ENCODE measurements around the gene ZBTB32. TPM values are rescaled to one million over a fixed set of nuclear protein-coding genes. Genes with fewer than 3 reads are reported as not detected.

The ZBTB32 gene
- total and polyA plus RNA-seq, 7 donors, result 3.1 TPM; not detected in 6

DNA sequence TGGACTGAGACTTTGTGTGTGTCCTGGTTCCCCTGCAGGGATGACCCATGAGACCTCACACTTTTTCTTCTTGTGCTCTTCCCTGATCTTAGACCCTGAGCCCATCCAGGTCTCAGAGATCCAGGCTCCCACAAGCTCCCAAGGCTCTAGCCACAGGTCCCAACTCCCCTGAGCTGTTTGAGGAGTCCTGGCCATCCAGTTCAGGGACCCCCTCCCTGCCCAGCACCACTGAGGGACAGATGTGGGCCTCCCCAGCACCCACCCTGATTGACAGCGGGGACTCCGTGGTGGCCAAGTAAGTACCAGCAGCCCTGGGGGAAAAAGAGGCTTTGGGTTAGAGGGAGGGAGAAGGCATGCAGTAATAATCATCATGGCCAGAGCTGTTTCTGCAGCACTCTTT, 55.3 kb downstream of the ZBTB32 start:
- H3K4me3 ChIP-seq, result no peak overlapping the region
- DNase-seq, result no peak
- H3K27ac ChIP-seq, result no peak overlapping the region
- H3K27me3 ChIP-seq, result no peaks in the 10 kb centered on the region
- H3K9me3 ChIP-seq, result no peaks in the 10 kb centered on the region
- WGBS, 2 donors, result 96 to 100% methylated on average over 2 of the region's 2 CpGs
- H3K4me1 ChIP-seq, result peaks cover 0 to 49% (median 37%) of the 10 kb centered on the region in 4 donors
- H3K36me3 ChIP-seq, result peaks cover 0 to 43% (median 8%) of the 10 kb centered on the region in 4 donors
- no peak for TF ChIP-seq EP300 (IDR thresholded peaks at IDR 0.05)
- TF ChIP-seq POLR2AphosphoS5 (IDR thresholded peaks at IDR 0.05), result no peak
- TF ChIP-seq, protein P1, sequence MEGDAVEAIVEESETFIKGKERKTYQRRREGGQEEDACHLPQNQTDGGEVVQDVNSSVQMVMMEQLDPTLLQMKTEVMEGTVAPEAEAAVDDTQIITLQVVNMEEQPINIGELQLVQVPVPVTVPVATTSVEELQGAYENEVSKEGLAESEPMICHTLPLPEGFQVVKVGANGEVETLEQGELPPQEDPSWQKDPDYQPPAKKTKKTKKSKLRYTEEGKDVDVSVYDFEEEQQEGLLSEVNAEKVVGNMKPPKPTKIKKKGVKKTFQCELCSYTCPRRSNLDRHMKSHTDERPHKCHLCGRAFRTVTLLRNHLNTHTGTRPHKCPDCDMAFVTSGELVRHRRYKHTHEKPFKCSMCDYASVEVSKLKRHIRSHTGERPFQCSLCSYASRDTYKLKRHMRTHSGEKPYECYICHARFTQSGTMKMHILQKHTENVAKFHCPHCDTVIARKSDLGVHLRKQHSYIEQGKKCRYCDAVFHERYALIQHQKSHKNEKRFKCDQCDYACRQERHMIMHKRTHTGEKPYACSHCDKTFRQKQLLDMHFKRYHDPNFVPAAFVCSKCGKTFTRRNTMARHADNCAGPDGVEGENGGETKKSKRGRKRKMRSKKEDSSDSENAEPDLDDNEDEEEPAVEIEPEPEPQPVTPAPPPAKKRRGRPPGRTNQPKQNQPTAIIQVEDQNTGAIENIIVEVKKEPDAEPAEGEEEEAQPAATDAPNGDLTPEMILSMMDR (IDR thresholded peaks at IDR 0.05), result no peak
- TF ChIP-seq POLR2A (IDR thresholded peaks at IDR 0.05), result no peak
- intact Hi-C loops (cut with DNase I), result loop anchor here (5.0 to 10.0 kb wide), 4 partner anchors 112 to 383 kb away; partner anchors contain the start of genes CAPNS1, COX6B1, THAP8 and WDR62

DNA sequence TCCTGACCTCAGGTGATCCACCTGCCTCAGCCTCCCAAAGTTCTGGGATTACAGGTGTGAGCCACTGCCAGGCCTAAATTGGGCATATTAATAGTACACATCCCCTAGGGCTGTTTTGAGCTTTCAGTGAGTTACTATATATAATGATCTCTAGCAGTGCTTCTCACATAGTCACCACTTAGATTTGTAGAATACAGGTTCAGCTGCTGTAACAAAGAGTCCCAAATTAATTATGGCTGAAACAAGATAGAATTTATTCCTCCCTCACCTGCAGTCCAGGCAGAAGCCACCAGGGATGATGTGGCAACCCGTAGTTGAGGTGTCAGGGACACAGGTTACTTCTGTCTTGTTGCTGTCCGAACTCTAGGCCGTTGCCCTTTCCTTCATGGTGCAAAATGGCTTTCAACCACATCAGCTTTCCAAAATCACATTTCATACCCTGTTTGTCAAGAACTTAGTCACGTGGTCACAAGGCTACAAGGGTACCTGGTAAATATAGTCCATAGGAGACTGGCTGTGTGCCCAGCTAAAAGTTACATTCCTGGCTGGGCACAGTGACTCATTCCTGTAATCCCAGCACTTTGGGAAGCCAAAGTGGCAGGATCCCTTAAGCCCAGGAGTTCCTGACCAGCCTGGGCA, 56.5 kb downstream of the ZBTB32 start:
- intact Hi-C loops (cut with DNase I), result no loop called here
- H3K9me3 ChIP-seq, result no peaks in the 10 kb centered on the region
- TF ChIP-seq EP300 (IDR thresholded peaks at IDR 0.05) (no peak), POLR2AphosphoS5 (IDR thresholded peaks at IDR 0.05) (no peak), POLR2A (IDR thresholded peaks at IDR 0.05) (no peak)
- TF ChIP-seq, protein P1 (IDR thresholded peaks at IDR 0.05), result no peak
- WGBS, 2 donors, result 96 to 98% methylated on average over 4 of the region's 4 CpGs
- no peak for DNase-seq
- H3K4me3 ChIP-seq, result no peak overlapping the region
- peaks cover 0 to 55% (median 12%) of the 10 kb centered on the region in 4 donors for H3K36me3 ChIP-seq
- peaks cover 0 to 39% (median 27%) of the 10 kb centered on the region in 4 donors for H3K4me1 ChIP-seq
- H3K27me3 ChIP-seq, result no peaks in the 10 kb centered on the region
- H3K27ac ChIP-seq, result no peak overlapping the region

DNA sequence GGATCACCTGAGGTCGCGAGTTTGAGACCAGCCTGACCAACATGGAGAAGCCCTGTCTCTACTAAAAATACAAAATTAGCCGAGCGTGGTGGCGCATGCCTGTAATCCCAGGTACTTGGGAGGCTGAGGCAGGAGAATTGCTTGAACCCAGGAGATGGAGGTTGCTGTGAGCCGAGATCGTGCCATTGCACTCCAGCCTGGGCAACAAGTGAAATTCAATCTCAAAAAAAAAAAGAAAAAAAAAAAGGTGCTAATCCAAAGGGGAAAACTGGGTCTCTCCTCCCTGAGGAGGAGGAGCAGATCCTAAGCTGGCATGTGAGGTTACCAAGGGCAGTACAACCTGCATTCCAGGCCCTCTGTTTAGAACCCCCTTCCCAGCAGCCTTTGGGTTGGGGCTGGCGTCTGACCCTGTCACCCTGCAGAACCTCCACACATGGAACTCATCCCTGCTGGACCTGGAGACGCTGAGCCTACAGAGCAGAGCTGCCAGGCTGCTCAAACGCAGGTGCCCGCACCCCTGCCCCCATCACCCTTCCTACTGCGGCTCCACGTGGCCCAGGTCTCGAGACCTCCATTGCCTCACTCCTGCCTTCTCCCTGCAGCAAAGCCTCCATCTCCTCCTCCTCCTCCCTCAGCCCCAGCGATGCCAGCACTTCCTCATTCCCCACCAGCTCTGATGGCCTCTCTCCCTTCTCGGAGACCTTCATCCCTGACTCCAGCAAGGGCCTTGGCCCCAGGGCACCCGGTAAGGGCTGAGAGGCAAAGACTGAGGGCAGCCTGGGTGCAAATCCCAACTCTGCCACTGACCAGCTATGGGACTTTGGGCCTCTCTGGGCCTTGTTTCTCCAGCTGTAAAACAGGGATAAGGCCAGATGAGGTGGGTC, 60.3 kb downstream of the ZBTB32 start:
- 94 to 97% methylated on average over 17 of the region's 17 CpGs for WGBS, 2 donors
- intact Hi-C loops (cut with DNase I), result no loop called here
- Histone ChIP-seq H3K4me1 (peaks cover 0 to 19% (median under 1%) of the 10 kb centered on the region in 4 donors), H3K36me3 (peaks cover 0 to 59% (median 12%) of the 10 kb centered on the region in 4 donors), H3K4me3 (no peak overlapping the region), H3K27me3 (no peaks in the 10 kb centered on the region), H3K27ac (no peak overlapping the region), H3K9me3 (no peaks in the 10 kb centered on the region)
- TF ChIP-seq POLR2AphosphoS5 (IDR thresholded peaks at IDR 0.05) (no peak), POLR2A (IDR thresholded peaks at IDR 0.05) (no peak), EP300 (IDR thresholded peaks at IDR 0.05) (no peak)
- TF ChIP-seq, protein P1 (IDR thresholded peaks at IDR 0.05), result no peak
- no peak for DNase-seq

Other genes starting within 250 kb of the ZBTB32 start
- not detected for gene KRTDAP, start 214.1 kb upstream of the ZBTB32 start, total RNA-seq
- gene KRTDAP, start 214.1 kb upstream of the ZBTB32 start, polyA plus RNA-seq, result not detected
- 10 to 100 TPM in 3 of 4 donors, 1 to 10 TPM in 1; 6.1 to 39.0 (median 24.4) TPM for gene DMKN, start 190.9 kb upstream of the ZBTB32 start, total RNA-seq
- 10 to 100 TPM in 1 of 3 donors, 1 to 10 TPM in 2; 5.5 to 20.6 (median 9.0) TPM for gene DMKN, start 190.9 kb upstream of the ZBTB32 start, polyA plus RNA-seq
- gene SBSN, start 176.2 kb upstream of the ZBTB32 start, total RNA-seq, result not detected
- gene SBSN, start 176.2 kb upstream of the ZBTB32 start, polyA plus RNA-seq, result 1 to 10 TPM in 1 of 3 donors, under 1 TPM in 1, not detected in 1; 0.17 to 1.2 TPM
- not detected for gene GAPDHS, start 171.1 kb upstream of the ZBTB32 start, total RNA-seq
- not detected for gene GAPDHS, start 171.1 kb upstream of the ZBTB32 start, polyA plus RNA-seq
- gene TMEM147, start 158.9 kb upstream of the ZBTB32 start, total RNA-seq, result 10 to 100 TPM; 60.1 to 72.5 (median 69.3) TPM
- gene TMEM147, start 158.9 kb upstream of the ZBTB32 start, polyA plus RNA-seq, result 100 to 1,000 TPM in 1 of 3 donors, 10 to 100 TPM in 2; 24.5 to 123 (median 46.2) TPM
- gene ATP4A, start 140.9 kb upstream of the ZBTB32 start, total RNA-seq, result not detected
- gene ATP4A, start 140.9 kb upstream of the ZBTB32 start, polyA plus RNA-seq, result under 1 TPM in 1 of 3 donors, not detected in 2; 0.10 TPM
- gene PMIS2, start 118.4 kb upstream of the ZBTB32 start, total RNA-seq, result not detected
- gene PMIS2, start 118.4 kb upstream of the ZBTB32 start, polyA plus RNA-seq, result not detected
- 1 to 10 TPM; 4.6 to 9.6 (median 6.1) TPM for gene HAUS5, start 91.8 kb upstream of the ZBTB32 start, total RNA-seq
- gene HAUS5, start 91.8 kb upstream of the ZBTB32 start, polyA plus RNA-seq, result 10 to 100 TPM in 1 of 3 donors, 1 to 10 TPM in 2; 1.2 to 14.8 (median 1.6) TPM
- 10 to 100 TPM; 43.5 to 61.2 (median 53.2) TPM for gene RBM42, start 75.5 kb upstream of the ZBTB32 start, total RNA-seq
- 10 to 100 TPM; 51.3 to 78.3 (median 55.9) TPM for gene RBM42, start 75.5 kb upstream of the ZBTB32 start, polyA plus RNA-seq
- gene ETV2, start 62.8 kb upstream of the ZBTB32 start, total RNA-seq, result 1 to 10 TPM in 2 of 4 donors, under 1 TPM in 1, not detected in 1; 0.55 to 2.3 (median 1.1) TPM
- 1 to 10 TPM; 2.0 to 5.4 (median 4.9) TPM for gene ETV2, start 62.8 kb upstream of the ZBTB32 start, polyA plus RNA-seq
- 100 to 1,000 TPM; 593 to 780 (median 696) TPM for gene COX6B1, start 56.2 kb upstream of the ZBTB32 start, total RNA-seq
- gene COX6B1, start 56.2 kb upstream of the ZBTB32 start, polyA plus RNA-seq, result 1,000 to 10,000 TPM; 1,177 to 1,718 (median 1,686) TPM
- gene UPK1A, start 38.0 kb upstream of the ZBTB32 start, total RNA-seq, result under 1 TPM in 1 of 4 donors, not detected in 3; 0.55 TPM
- not detected for gene UPK1A, start 38.0 kb upstream of the ZBTB32 start, polyA plus RNA-seq
- gene KMT2B, start 13.4 kb downstream of the ZBTB32 start, total RNA-seq, result 10 to 100 TPM in 3 of 4 donors, 1 to 10 TPM in 1; 6.4 to 27.3 (median 15.3) TPM
- gene KMT2B, start 13.4 kb downstream of the ZBTB32 start, polyA plus RNA-seq, result 10 to 100 TPM in 2 of 3 donors, 1 to 10 TPM in 1; 7.4 to 32.2 (median 12.0) TPM
- 10 to 100 TPM in 2 of 4 donors, 1 to 10 TPM in 2; 2.5 to 12.2 (median 8.6) TPM for gene IGFLR1, start 37.9 kb downstream of the ZBTB32 start, total RNA-seq
- gene IGFLR1, start 37.9 kb downstream of the ZBTB32 start, polyA plus RNA-seq, result 10 to 100 TPM in 1 of 3 donors, 1 to 10 TPM in 2; 3.7 to 25.0 (median 9.0) TPM
- gene U2AF1L4, start 40.9 kb downstream of the ZBTB32 start, total RNA-seq, result 10 to 100 TPM; 16.3 to 53.5 (median 27.9) TPM
- 10 to 100 TPM; 12.7 to 23.4 (median 16.0) TPM for gene U2AF1L4, start 40.9 kb downstream of the ZBTB32 start, polyA plus RNA-seq
- 10 to 100 TPM; 27.8 to 44.9 (median 36.6) TPM for gene PSENEN, start 41.1 kb downstream of the ZBTB32 start, total RNA-seq
- gene PSENEN, start 41.1 kb downstream of the ZBTB32 start, polyA plus RNA-seq, result 10 to 100 TPM; 48.0 to 72.3 (median 59.4) TPM
- gene LIN37, start 44.0 kb downstream of the ZBTB32 start, total RNA-seq, result 10 to 100 TPM; 12.5 to 19.1 (median 15.9) TPM
- 10 to 100 TPM in 2 of 3 donors, 1 to 10 TPM in 1; 8.4 to 13.6 (median 11.3) TPM for gene LIN37, start 44.0 kb downstream of the ZBTB32 start, polyA plus RNA-seq
- 100 to 1,000 TPM in 3 of 4 donors, 10 to 100 TPM in 1; 59.4 to 275 (median 154) TPM for gene HSPB6, start 52.5 kb downstream of the ZBTB32 start, total RNA-seq
- gene HSPB6, start 52.5 kb downstream of the ZBTB32 start, polyA plus RNA-seq, result 10 to 100 TPM in 2 of 3 donors, 1 to 10 TPM in 1; 4.4 to 36.6 (median 35.9) TPM
- gene PROSER3, start 53.6 kb downstream of the ZBTB32 start, total RNA-seq, result 1 to 10 TPM; 2.9 to 6.1 (median 5.2) TPM
- 10 to 100 TPM in 1 of 3 donors, 1 to 10 TPM in 2; 2.4 to 16.5 (median 3.5) TPM for gene PROSER3, start 53.6 kb downstream of the ZBTB32 start, polyA plus RNA-seq
- gene ARHGAP33, start 71.0 kb downstream of the ZBTB32 start, total RNA-seq, result 10 to 100 TPM in 2 of 4 donors, 1 to 10 TPM in 2; 4.4 to 11.9 (median 8.5) TPM
- 10 to 100 TPM in 1 of 3 donors, 1 to 10 TPM in 1, under 1 TPM in 1; 0.60 to 10.6 (median 1.2) TPM for gene ARHGAP33, start 71.0 kb downstream of the ZBTB32 start, polyA plus RNA-seq
- not detected for gene PRODH2, start 108.3 kb downstream of the ZBTB32 start, total RNA-seq
- gene PRODH2, start 108.3 kb downstream of the ZBTB32 start, polyA plus RNA-seq, result not detected
- not detected for gene NPHS1, start 147.9 kb downstream of the ZBTB32 start, total RNA-seq
- under 1 TPM in 2 of 3 donors, not detected in 1; under 0.01 to 0.35 TPM for gene NPHS1, start 147.9 kb downstream of the ZBTB32 start, polyA plus RNA-seq
- under 1 TPM in 1 of 4 donors, not detected in 3; 0.16 TPM for gene KIRREL2, start 152.4 kb downstream of the ZBTB32 start, total RNA-seq
- under 1 TPM in 2 of 3 donors, not detected in 1; under 0.01 to 0.34 TPM for gene KIRREL2, start 152.4 kb downstream of the ZBTB32 start, polyA plus RNA-seq
- gene APLP1, start 164.0 kb downstream of the ZBTB32 start, total RNA-seq, result 10 to 100 TPM in 1 of 4 donors, 1 to 10 TPM in 3; 3.6 to 11.3 (median 7.0) TPM
- 1 to 10 TPM in 1 of 3 donors, not detected in 2; 4.4 TPM for gene APLP1, start 164.0 kb downstream of the ZBTB32 start, polyA plus RNA-seq
- gene NFKBID, start 196.0 kb downstream of the ZBTB32 start, total RNA-seq, result 1 to 10 TPM; 2.5 to 7.8 (median 6.6) TPM
- 1 to 10 TPM; 1.2 to 9.6 (median 4.4) TPM for gene NFKBID, start 196.0 kb downstream of the ZBTB32 start, polyA plus RNA-seq
- 1 to 10 TPM in 3 of 4 donors, not detected in 1; 3.5 to 5.8 (median 3.9) TPM for gene HCST, start 198.0 kb downstream of the ZBTB32 start, total RNA-seq
- 10 to 100 TPM in 2 of 3 donors, 1 to 10 TPM in 1; 2.4 to 36.1 (median 13.9) TPM for gene HCST, start 198.0 kb downstream of the ZBTB32 start, polyA plus RNA-seq
- gene TYROBP, start 203.7 kb downstream of the ZBTB32 start, total RNA-seq, result 100 to 1,000 TPM in 3 of 4 donors, 10 to 100 TPM in 1; 71.5 to 172 (median 126) TPM
- 100 to 1,000 TPM in 2 of 3 donors, 10 to 100 TPM in 1; 95.8 to 211 (median 125) TPM for gene TYROBP, start 203.7 kb downstream of the ZBTB32 start, polyA plus RNA-seq
- 1 to 10 TPM; 4.6 to 7.2 (median 6.6) TPM for gene LRFN3, start 231.8 kb downstream of the ZBTB32 start, total RNA-seq
- gene LRFN3, start 231.8 kb downstream of the ZBTB32 start, polyA plus RNA-seq, result 1 to 10 TPM; 5.3 to 9.7 (median 6.0) TPM